HG02642 (cell line): Measurements from ENCODE around the gene RFX3.

Source experiments
- ATAC-seq: cut with Tn5 transposase; IDR thresholded peaks from one replicate; pipeline ENCODE4 v1.9.1; 2021; ENCODE audit warnings: mild to moderate bottlenecking; ENCODE audit not compliant: unreplicated experiment, poor library complexity

The RFX3 gene

DNA sequence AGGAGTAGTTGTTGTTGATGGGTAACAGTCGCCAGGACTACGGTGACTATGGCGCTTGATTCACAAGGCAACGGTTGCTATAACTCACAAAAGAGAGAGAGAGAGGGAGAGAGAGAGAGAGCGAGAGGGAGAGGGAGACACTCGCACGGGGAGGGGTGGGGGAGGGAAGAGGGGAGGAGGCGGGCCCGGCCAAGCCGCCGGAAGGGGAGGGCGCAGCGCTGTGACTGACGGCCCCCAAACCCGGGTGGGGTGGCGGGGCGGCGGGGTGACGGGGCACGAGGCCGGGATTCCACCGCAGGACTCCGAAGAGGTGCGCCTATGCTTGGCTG, at the start of gene RFX3:
TSS of gene RFX3 (minus strand) at position 166 of the 329 bp plus-strand sequence. CDS start 130,413 bp downstream, outside the sequence.
- peak; percentile 63 for ATAC-seq

DNA sequence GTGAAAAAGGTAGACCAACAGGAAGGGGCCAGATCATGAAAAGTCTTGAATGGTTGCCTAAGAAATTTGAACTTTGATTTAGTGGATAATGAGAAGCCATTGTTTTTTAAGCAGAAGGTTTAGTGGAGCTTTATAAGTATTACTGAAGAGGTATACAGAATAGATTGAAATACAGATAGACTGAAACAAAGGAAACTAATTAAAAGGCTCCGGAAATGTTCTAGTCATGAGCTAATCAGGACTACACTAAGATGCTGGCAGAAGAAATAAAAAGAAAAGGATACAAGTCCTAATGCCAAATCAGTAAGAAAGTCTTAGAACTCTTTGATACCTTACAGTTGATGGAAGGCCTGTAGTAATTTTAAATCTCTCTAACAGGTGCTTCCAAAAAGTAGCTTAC, 45.7 kb upstream of the RFX3 start:
- ATAC-seq, result no peak

DNA sequence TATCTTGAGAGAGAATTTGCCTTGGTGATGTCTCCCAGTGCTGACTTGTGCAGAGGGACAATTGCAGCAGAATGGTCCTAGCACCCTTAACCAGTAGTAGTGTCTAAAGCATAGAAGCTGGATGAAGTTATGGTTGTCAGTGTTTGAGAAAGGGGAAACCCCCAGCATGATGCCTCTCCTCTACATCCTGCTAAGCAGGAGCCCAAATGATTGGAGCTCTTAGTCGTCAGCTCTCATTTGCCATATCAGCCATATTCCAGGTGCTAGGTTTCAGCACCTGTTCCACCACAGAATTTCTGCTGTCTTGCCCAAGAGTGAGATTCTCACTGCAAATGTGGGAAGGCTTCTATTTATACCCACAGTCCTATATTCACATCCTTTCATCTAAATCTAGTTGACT, 43.7 kb upstream of the RFX3 start:
- ATAC-seq, result no peak

DNA sequence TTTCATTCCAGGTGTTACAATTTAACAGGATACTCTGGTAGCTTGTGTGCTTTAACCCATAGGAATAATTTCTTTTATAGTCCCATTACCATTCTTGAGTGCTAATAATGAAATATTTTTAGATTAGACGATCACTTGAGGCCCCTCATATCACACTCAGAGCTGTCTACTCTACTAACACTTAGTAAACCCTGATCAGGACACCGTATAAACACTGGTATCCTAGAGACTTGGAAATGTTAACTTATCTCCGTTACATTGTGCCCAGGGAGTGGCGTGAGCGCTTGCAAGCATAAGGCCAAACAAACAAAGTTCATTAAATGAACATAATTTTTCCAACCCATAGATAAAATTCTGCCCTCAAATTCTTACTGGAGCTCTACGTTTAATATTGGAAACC, 42.2 kb upstream of the RFX3 start:
- no peak for ATAC-seq

DNA sequence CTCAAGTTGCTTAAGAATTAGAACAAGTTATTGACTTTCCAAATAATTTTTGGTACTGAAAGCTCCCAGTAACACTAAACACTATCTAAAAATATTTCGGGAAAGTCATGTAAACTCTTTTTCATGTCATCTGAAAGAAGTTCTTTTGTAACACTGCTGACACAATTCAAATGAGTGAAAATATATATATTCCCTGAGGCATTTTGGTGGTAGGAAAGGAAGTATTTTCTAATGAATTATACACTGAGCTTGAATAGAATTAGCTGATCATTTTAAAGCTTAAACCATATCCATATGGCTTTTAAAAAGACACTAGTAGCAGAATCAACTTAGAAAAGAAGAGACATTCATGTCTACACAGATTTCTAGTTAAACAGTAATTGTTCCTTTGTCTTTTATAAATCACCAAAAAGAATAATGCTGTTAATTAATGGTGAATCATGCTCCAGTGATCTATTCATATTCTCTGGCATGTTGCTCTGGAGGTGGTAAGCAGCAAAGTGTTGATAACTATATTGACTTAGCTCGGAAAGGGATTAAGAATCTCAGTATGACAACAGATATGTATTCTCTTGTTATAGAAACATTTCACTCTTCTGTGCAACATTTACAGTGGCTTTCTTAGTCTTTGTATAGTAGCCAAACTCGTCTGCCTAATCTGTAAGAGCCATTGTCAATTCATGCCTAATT, 27.4 kb upstream of the RFX3 start:
- no peak for ATAC-seq

DNA sequence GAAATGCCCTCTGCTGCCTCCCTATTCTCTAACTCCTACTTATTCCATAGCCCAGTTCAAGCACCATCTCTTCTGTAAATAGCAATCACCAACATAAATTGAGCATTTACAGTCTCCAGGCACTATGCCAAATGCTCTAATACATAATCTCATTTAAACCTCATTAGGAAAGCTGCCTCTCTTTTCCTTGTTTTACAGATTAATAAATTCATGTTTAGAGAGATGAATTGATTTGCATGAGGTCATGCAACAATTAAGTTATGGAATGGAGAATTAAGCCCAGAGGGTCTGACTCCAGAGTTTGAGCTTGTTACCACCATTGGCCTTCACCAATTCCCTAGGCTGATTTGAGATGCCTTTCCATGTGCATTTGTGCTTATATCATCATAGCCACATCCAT, 23.4 kb upstream of the RFX3 start:
- no peak for ATAC-seq

DNA sequence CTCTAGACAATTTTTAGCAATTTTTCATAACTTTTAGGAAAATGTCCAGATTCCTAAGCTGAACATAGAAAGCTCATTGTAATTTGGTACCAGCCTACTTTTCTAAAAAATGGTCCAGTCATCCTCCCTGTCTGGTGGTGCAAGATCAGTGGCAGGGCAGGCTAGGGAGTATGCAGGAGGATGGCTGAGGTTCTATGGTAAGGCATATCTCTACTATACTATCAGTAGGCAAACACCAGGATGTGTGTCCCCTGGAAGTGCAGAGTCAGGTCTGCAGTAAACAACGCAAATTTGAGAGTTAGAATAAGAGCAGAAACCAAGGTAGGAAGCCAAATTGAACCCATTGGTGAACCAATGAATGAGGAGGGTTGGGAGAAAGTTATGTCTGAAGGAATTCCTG, 22.8 kb upstream of the RFX3 start:
- ATAC-seq, result no peak

DNA sequence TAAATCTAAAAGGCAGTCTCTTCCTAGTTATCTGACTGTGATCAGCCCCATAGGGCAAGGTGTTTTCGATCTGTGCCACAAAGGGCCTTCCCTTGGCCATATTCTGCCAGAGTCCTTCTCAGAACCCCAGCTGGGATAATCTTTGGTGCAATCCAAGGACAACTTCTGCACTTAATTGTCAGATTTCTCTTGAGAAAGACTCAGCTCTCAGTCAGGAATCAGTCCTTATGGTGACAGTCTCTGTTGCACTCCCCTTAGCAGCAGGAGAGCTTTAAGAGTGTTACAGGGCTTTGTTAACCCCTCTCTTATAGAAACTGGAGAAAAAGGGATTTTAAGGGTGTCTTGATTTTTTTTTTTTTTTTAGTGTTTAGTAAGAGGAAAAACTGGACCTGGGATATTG, 15.4 kb upstream of the RFX3 start:
- ATAC-seq, result no peak

DNA sequence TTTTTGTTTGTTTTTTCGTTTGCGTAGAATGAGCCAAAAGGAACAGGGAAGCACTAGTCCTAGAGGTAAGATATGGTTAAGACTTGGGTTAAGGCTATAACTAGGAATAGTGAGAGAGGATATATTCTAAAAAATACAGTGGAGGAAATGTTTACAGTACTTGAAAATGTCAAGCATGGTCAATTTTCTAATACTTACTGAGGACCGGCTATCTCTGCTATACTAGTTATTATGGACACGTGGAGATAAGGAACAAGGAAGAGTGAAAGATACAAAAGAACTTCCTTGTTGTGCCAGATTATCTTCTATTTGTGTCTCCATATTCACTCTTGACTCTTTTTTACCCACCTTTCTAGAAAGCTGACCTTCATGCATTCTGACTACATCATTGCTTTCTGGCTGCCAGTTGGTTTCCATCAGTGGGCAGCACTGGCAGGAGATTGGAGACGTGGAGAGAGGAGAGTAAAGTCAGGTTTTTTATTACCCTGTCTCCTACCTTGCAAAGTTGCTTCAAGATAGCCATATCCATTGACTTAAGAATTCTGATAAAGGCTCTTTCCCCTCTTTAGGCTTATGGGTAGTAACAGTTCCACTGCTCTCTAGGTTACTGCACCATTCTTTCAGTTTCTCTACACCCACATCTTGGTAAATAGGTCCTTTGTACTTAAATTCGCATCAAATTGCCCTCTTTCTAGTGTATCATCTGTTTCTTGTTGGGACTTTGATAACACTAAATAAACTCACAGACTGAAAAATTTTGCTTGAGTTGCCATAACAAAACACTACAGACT, 9.0 kb upstream of the RFX3 start:
- no peak for ATAC-seq

DNA sequence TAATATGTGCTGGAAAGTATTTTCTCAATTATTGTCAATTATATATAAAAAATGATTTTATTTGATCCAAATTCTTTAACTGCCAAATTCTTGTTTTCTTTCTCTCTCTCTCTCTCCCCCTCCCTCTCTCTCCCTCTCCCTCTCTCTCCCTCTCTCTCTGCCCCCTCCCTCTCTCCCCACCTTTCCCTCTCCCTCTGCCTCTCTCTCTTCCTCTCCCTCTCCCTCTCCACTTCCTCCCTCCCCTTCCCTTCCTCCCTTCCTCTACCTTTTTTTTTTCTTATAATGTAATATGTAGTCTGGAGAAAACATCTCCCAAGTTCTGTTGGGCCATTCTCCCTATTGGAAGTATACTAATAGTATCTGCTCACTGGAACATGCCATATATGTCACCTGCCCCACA, 6.4 kb upstream of the RFX3 start:
- ATAC-seq, result no peak

DNA sequence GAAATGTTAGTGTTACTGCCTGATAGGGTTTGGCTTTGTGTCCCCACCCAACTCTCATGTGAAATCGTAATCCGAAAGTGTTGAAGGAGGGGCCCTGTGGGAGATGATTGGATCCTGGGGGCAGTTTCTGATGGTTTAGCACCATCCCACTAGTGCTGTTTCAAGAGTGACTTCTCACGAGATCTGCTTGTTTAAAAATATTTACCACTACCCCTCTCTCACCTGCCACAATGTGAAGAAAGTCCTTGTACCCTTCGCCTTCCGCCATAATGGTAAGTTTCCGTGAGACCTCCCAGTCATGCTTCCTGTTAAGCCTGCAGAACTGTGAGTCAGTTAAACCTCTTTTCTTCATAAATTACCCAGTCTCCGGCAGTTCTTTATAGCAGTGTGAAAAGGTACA, 2.6 kb upstream of the RFX3 start:
- no peak for ATAC-seq

DNA sequence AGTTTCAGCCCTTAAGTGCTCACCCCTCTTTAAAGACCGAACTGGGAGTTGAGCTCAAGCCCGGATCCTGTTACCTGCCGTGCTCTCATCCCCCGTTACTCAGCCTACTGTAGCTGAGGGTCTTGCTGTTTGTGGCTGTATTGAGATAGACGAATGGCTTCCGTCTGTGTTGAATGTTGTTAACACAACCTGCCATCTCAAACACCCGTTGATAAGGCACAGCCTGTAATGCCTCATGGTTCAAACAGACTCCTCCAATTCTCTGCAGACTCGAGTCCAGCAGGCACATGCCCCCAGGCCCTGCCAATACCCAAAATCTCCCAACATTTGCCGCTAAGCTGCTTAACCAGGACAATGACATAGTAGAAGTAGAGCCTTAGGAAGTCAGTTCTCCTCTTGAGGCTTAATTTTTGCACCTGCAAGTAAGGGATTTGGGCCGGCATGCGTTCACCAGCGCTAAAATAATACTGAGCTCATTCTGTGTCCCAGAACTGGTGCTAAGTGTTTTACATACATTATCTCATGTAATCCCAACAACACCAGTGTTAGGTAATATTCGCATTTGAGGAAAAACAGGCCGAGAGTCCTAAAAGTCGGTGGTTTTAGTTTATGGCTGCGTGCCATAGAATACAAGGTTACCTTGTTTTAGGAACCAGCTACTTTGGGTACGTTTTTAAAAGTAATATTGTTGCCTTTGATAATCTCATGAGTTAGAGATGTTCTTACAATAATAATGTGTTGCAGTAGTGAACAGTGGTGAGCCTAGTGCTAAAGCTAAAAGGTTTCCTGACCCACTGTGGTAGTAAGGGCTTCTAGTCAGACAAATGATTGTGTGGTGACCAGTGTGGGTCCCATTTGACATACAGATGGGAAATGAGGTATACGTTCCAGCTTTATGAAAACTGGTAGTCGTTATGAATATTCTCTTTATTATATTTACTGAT, 1.5 kb upstream of the RFX3 start:
- ATAC-seq, result no peak

DNA sequence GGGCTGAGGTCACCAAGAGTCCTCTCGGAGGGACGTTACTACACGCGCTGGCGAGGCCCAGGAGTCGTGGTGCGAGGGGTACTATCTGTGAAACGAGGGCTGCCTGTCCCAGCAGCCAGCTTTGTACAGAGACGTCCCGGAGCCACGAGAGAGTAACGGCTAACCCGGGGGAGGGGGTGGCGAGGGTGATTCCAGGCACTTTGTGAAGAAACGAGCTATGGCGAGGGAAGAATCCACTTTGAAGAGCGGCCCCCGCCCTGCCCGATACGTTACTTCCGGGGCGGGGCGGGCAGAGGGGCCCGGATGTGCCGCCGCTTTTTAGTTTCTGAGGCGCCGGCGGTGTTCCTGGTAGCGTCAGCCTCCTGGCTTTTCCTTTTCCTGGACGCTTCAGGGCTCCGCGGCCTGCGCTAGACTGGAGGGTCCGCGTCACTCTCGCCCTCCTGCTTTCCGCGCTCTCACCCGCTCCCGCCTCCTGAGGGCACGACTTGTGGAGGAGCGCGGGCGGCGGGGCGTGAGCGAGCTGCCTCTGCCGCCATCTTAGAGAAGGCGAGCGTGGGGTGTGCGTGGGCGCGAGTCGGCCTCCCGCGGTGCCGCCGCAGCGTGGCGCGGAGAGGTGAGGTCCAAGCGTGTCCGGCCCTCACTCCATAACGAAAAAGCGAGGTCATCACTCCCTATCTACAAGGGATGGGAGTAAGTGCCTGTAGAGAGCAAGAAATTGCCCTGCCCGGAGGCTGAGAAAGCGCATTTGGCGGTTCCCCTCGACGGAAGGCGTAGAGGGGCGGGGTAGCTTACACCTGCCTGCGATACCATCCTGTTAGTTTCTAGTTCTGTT, 580 bp upstream of the RFX3 start:
- peak; percentile 77 for ATAC-seq

DNA sequence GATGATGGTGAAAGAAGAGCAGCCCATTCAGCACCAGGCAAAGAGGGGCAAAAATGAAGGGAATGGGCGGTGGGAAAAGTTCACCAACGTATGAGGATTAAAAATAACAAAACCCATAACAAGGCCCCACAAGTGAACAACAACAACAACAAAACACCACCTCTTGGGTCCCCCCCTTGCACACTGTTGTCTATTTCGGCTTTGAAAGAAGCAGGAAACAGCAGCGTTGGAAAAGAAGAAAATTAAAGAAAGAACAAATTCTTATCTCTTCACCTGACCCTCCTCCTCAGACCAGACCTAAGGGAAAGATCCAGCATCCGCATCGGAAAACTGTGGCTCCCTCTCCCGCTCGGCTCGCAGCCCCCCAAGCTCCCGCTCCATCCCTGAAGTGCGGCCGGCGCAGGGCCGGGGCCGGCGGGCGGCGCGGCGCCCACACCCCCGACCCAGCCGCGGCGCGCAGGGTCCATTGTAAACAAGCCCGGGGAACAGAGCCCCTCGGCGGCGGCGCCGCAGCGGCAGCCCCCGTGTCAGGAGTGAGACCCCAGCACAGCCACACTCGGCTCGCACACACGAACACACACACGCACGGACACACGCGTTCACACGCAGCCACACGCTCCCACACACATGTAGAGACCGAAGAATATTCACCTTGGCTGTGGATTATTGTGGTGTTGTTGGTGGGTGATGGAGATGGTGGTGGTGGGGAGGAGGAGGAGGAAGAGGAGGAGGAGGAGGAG, 535 bp downstream of the RFX3 start:
- peak; percentile 1 for ATAC-seq

DNA sequence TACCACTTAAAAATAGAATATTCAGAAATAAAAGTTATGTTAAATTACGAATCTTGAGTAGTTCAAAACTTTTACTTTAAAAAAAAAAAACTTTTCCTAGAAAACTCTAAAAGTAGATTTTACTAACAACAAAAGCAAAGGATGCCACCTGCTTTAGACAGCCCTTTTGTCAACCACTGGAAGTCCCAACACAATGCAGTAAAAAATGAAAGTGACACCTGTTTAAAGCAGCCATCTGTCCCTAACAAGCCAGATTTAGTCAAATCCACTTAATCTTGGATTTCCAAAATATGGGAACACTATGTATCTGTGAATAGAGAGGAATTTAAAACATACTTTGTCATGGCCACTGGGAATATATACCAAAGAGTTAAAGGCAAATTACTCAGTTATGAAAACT, 3.8 kb downstream of the RFX3 start:
- no peak for ATAC-seq

DNA sequence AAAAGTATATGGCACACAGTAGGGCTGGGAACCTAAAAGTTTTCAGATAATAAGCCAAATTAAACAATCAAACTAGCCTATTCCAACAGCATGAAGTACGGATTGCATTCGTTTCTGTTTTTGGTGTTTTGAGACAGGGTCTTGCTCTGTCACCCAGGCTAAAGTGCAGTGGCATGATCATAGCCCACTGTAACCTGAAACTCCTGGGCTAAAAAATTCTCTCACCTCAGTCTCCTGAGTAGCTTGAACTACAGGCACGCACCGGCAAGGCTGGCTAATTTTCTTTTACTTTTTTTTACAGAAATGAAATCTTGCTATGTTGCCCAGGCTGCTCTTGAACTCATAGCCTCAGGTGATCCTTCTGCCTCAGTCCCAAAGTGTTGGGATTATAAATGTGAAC, 5.2 kb downstream of the RFX3 start:
- ATAC-seq, result no peak

DNA sequence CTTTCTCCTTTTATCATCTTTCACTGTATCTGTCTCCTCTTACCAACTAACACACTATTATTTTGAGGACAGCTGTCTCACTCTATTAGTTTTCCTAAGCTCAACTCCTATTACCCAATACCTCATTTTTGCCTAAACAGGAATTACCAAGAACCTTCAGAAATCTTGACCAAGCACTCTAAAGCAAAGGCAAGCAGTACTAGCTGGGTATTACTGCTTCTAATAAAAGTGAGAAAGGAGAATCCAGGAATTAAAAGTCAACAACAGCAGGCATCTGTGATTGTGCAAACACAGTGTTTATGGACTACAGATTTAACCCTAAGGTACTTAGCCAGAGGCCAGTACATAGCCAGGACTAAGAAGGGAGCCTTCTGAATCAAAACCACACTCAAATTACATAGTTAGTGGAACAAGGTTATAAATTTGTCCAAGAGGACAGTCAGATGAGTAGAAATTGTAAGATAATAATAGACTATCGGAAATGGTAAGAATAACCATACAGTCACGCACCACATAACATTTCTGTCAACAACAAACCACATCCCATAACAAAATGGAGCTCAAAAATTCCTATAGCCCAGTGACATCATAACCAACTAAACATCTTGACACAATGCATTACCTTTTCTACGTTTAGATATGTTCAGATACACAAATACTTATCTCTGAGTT, 8.3 kb downstream of the RFX3 start:
- ATAC-seq, result no peak

DNA sequence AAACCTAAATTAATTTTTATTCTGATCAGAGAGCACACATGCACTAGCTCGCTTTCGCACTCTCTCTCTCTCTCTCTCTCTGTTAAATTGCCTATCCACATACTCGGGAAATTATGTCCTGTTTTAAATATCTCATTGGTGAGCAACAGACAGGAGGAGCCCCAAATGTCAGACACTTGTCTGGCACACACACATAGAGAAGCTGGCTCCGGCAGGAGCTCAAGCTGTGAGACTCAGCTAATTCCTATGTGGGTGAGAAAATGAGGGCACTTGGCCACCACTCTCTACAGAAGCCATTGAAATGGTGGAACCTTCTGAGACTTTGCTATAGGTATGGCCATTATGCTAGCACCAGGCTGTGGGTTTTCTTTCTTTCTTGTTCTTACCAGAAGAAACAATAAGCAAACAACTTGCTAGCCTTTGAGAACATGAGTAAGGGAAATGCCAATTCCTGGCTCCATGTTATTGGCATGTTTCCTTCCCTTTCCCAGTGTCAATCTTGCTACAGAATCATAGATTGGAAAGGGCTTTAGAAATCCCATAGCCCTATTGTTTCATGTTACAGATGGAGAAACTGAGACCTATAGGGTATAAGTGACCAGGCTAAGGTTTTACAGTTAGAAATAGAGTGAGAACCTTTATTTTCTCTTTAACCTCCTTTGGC, 9.0 kb downstream of the RFX3 start:
- ATAC-seq, result no peak
